GM08714 (cell line): ENCODE measurements around the gene FIP1L1.
"Not testable (repeated sequence)": the region's sequence is repeated elsewhere in the genome, so short reads cannot be mapped to it uniquely, and the experiment has no call there.

Experiments used
- H3K4me3 ChIP-seq: fragments of 200-500 bp; sonication (Bioruptor generic); 2 replicates; pipeline ENCODE4 v1.5.1; 2014; ENCODE audit warnings: mild to moderate bottlenecking, low read length, inconsistent platforms
- ZNF274 ChIP-seq: IDR thresholded peaks from 2 replicates; pipeline ENCODE4 v1.6.1; 2012; ENCODE audit warnings: mild to moderate bottlenecking, low read depth, low read length

The FIP1L1 gene

GRCh38 chr4:53431052-53431451, 53.6 kb downstream of the FIP1L1 start:
- H3K4me3 ChIP-seq: no peak overlapping the region

GRCh38 chr4:53432528-53433424, 55.3 kb downstream of the FIP1L1 start:
- H3K4me3 ChIP-seq: no peak overlapping the region
- TF ChIP-seq ZNF274: no peak

More at GRCh38 chr4:53431052-53431451, 53.6 kb downstream of the FIP1L1 start:
- no peak for TF ChIP-seq ZNF274

- no peak for TF ChIP-seq ZNF274
- no peak overlapping the region for H3K4me3 ChIP-seq
Observed at GRCh38 chr4:53436251-53436650, 58.8 kb downstream of the FIP1L1 start.

DNA sequence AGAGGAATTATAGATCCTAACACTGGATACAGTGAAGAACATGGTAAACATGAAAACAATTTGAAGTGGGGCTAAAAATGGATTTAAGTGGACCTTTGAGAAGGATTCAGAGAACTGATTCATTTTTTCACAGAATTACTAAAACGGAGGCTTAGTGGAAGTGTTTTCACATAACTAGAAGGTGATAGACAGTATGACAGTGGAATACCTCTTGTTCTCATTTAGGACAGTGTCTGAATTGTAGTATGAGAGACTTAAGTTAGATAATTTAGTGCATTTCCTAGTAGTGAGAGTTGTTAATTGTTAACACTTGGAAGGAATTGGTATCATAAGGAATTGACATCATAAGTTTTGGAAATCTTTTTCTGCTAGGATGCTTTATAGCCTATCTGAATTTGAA, 64.1 kb downstream of the FIP1L1 start:
- no peak overlapping the region for H3K4me3 ChIP-seq
- no peak for TF ChIP-seq ZNF274

DNA sequence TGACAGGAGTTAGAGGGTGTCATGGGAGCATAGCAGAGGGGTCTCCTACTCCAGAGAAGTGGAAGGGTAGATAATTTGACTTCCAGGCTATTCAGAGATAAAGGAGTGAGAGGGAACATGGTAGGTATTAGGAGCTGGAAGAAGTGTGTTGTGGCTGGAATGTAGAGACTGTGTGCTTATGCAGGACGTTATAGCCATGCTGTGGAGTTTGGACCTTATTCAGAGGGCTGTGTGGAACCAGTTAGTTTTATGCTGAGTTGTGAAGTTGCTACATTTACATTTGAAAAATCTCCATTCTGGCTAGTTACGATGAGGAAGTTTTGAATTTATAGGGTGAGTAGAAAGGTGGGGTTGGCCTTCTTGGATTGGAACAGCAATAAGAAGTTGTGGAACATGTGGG, 67.5 kb downstream of the FIP1L1 start:
- H3K4me3 ChIP-seq: no peak overlapping the region
- no peak for TF ChIP-seq ZNF274

DNA sequence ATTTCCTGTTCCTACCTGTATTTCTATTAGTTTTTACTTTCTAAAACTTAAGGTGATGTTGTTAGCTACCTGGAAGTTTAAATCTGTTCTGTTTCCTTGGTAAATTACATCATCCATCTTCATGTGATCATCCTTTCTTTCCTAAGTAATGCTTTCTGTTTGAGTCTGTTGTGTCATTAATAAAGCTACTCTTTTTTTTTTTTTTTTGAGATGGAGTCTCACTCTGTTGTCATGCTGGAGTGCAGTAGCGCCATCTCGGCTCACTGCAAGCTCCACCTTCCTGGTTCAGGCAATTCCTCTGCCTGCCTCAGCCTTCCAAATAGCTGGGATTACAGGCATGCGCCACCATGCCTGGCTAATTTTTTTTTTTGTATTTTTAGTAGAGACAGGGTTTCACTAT, 73.3 kb downstream of the FIP1L1 start:
- TF ChIP-seq ZNF274: no peak
- H3K4me3 ChIP-seq: no peak overlapping the region

DNA sequence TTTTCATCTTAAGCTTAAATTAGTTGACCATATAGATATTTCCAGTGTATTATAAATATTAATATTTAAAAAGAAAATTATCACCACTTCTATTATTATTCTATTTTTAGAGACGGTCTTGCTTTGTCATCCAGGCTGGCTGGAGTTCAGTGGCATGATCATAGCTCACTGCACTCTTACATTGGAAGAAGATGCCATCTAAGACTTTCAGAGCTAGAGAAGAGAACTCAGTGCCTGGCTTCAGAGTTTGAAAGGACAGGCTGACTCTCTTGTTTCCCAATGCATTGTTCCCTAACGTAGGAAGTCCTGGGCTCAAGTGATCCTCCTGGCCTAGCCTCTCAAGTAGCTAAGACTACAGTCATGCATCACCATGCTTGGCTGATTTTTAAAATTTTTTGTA, 75.9 kb downstream of the FIP1L1 start:
- no peak for TF ChIP-seq ZNF274

DNA sequence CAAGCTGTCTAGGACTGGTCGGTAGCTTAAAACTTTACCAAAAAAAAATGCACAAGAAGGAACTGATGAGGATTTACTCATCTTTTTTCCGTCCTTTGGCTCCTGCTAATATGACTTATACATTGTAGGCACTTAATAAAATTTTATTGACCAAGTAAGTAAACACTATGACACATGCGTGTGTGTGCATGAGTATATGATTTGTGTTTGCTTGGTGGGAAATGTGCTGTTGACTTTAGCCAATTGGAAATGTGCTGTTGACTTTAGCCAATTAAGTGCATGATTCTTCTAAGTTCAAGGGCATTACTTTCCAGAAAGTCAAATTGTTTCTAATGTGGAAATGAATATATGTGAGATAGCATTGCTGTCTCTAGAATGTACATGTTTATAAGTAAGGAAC, 78.3 kb downstream of the FIP1L1 start:
- no peak overlapping the region for H3K4me3 ChIP-seq
- no peak for TF ChIP-seq ZNF274

More for the DNA sequence above, 75.9 kb downstream of the FIP1L1 start:
- H3K4me3 ChIP-seq: no peak overlapping the region

GRCh38 chr4:53456178-53456577, 78.7 kb downstream of the FIP1L1 start:
- no peak overlapping the region for H3K4me3 ChIP-seq
- no peak for TF ChIP-seq ZNF274

- no peak for TF ChIP-seq ZNF274
- H3K4me3 ChIP-seq: no peak overlapping the region
Observed at GRCh38 chr4:53459548-53459947, 82.1 kb downstream of the FIP1L1 start.

DNA sequence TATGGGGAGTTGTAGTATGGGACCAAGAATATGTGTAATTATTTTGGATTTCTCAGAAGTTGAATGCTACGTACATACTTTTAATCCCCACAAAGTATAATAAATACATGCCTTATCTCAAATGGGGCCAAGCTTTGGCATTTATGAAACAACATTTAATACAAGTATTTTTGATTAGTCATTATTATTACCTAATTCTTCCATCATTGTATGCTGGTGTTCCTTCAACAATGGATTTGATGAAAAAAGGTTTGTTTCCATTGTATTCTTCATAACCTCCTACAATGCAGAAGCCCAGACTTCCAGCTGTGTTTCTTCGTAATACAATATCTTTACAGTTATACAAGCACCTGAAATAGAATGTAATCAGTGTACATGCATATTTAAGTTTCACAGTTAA, 83.8 kb downstream of the FIP1L1 start:
- no peak for TF ChIP-seq ZNF274

DNA sequence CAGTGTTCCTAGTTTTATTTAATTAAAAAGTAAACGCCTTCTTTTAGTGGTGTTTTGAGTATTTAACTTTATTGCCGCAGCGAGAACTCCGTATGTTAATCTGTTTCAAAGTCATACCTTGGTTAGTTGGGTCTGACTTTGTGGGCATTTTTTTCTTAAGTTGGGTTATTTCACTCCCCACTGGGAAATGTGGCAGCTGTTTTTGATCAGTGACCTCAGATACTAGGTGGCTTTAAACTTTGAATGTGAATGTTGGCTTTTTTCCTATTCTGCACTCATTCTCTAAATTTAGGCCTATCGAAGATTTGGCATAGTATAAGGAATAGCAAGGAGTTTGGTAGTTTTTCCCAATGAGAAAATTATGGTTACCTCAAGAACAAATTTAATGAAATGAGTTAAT, 85.9 kb downstream of the FIP1L1 start:
- no peak overlapping the region for H3K4me3 ChIP-seq
- no peak for TF ChIP-seq ZNF274

More for the DNA sequence above, 83.8 kb downstream of the FIP1L1 start:
- no peak overlapping the region for H3K4me3 ChIP-seq

DNA sequence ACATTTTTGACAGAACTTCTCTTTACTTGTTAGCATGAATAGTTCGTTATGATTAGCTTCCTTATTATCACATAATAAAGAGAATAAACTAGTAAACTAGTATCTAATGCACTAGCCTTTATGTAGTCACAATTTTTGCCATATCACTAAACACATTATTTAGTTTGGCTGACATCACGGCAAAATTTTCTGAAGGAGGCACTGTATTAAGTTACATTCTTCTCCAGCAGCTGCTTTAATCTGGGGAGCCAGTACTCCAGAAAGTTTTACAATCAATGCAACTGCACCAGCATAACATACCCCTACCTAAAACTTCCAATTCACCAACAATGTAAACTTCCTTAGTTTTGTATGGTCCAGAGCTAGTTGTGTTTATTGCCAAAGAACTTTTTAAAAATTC, 87.8 kb downstream of the FIP1L1 start:
- TF ChIP-seq ZNF274: no peak
- H3K4me3 ChIP-seq: no peak overlapping the region

DNA sequence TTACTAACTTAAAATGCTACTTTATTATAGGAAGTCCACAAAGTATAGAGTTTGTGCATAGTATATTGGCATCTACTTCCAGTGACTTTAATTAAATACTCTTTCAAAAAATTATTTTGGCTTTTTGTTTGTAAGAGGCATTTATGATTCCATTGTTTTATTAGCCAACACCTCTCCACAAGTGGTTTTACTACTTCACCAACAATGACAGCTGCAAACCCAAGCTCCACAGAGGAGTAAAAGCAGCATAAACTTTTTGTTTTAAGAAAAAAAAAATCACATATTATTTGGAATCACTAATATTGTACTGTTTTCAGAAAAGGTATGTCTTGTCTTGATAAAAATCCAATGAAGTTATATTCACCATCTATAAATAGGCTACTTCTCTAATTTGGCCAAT, 88.5 kb downstream of the FIP1L1 start:
- no peak overlapping the region for H3K4me3 ChIP-seq
- no peak for TF ChIP-seq ZNF274

DNA sequence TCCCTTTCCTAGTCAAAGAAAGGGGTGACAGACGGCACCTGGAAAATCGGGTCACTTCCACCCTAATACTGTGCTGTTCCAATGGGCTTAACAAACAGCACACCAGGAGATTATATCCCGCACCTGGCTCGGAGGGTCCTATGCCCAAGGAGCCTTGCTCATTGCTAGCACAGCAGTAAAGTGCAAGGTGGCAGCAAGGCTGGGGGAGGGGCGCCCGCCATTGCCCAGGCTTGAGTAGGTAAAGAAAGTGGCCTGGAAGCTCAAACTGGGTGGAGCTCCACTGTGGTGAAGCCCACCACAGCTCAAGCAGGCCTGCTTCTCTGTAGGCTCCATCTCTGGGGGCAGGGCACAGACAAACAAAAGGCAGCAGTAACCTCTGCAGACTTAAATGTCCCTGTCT, 89.1 kb downstream of the FIP1L1 start:
- H3K4me3 ChIP-seq: not testable (repeated sequence)
